Chondrocyte (in vitro differentiated cells): ENCODE results near the gene DAZAP1. TPM values are rescaled to one million over a fixed set of nuclear protein-coding genes. Genes with fewer than 3 reads are reported as not detected.

Source experiments
- DNase-seq: peaks from one replicate; pipeline ENCODE4 v3.0.0; 2021; ENCODE audit warnings: mixed read lengths, low spot score
- H3K27ac Mint-ChIP-seq: one replicate; pipeline ENCODE4 v1.8.0; 2021; ENCODE audit warnings: mild to moderate bottlenecking, moderate library complexity, mixed read lengths; ENCODE audit not compliant: unreplicated experiment
- H3K27me3 Mint-ChIP-seq: 2 replicates; pipeline ENCODE4 v1.8.0; 2021; ENCODE audit warnings: low read depth, mixed read lengths
- H3K36me3 Mint-ChIP-seq: 2 replicates; pipeline ENCODE4 v1.8.0; 2021; ENCODE audit warnings: low read depth, mixed read lengths
- H3K4me1 Mint-ChIP-seq: 2 replicates; pipeline ENCODE4 v1.8.0; 2021; ENCODE audit warnings: low read depth, mild to moderate bottlenecking, mixed read lengths
- H3K4me3 Mint-ChIP-seq: one replicate; pipeline ENCODE4 v1.8.0; 2021; ENCODE audit warnings: mild to moderate bottlenecking, moderate library complexity, mixed read lengths; ENCODE audit not compliant: unreplicated experiment
- H3K9me3 Mint-ChIP-seq: 2 replicates; pipeline ENCODE4 v1.8.0; 2021; ENCODE audit warnings: low read depth, mixed read lengths
- total RNA-seq: library from RNA; stranded (reverse); gene quantifications from 3 replicates; pipeline ENCODE4 v1.2.1, GENCODE V29; 2021
- TF ChIP-seq, protein P1 (sequence below): fragments of 200-600 bp; sonication (generic); IDR thresholded peaks from 2 replicates; pipeline ENCODE4 v1.5.0; 2021; ENCODE audit warnings: antibody characterized with exemption, mild to moderate bottlenecking, moderate library complexity

DAZAP1 gene
- total RNA-seq, 1 donor from 2014 or later, result 88.0 TPM

DNA sequence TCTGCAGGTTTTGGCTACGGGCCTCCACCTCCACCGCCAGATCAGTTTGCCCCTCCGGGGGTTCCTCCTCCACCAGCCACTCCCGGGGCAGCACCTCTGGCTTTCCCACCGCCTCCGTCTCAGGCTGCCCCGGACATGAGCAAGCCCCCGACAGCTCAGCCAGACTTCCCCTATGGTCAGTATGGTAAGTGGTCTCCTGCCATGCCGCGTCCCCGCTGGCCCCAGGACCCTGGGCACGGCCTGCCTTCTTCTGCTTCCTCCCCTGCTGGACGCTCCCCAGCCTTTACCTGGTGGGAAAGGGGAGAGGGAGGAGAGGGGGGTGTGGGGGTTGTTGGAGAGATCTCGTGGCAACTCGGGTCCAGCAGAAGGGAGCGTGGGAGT lies 25.1 kb downstream of the DAZAP1 start:
- Mint-ChIP-seq H3K36me3 (peaks cover 5% of the 10 kb centered on the region), H3K4me3 (no peak overlapping the region), H3K4me1 (no peaks in the 10 kb centered on the region), H3K27me3 (no peaks in the 10 kb centered on the region), H3K27ac (no peak overlapping the region), H3K9me3 (no peaks in the 10 kb centered on the region)
- TF ChIP-seq, protein P1, sequence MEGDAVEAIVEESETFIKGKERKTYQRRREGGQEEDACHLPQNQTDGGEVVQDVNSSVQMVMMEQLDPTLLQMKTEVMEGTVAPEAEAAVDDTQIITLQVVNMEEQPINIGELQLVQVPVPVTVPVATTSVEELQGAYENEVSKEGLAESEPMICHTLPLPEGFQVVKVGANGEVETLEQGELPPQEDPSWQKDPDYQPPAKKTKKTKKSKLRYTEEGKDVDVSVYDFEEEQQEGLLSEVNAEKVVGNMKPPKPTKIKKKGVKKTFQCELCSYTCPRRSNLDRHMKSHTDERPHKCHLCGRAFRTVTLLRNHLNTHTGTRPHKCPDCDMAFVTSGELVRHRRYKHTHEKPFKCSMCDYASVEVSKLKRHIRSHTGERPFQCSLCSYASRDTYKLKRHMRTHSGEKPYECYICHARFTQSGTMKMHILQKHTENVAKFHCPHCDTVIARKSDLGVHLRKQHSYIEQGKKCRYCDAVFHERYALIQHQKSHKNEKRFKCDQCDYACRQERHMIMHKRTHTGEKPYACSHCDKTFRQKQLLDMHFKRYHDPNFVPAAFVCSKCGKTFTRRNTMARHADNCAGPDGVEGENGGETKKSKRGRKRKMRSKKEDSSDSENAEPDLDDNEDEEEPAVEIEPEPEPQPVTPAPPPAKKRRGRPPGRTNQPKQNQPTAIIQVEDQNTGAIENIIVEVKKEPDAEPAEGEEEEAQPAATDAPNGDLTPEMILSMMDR, result no peak
- DNase-seq, result no peak

DNA sequence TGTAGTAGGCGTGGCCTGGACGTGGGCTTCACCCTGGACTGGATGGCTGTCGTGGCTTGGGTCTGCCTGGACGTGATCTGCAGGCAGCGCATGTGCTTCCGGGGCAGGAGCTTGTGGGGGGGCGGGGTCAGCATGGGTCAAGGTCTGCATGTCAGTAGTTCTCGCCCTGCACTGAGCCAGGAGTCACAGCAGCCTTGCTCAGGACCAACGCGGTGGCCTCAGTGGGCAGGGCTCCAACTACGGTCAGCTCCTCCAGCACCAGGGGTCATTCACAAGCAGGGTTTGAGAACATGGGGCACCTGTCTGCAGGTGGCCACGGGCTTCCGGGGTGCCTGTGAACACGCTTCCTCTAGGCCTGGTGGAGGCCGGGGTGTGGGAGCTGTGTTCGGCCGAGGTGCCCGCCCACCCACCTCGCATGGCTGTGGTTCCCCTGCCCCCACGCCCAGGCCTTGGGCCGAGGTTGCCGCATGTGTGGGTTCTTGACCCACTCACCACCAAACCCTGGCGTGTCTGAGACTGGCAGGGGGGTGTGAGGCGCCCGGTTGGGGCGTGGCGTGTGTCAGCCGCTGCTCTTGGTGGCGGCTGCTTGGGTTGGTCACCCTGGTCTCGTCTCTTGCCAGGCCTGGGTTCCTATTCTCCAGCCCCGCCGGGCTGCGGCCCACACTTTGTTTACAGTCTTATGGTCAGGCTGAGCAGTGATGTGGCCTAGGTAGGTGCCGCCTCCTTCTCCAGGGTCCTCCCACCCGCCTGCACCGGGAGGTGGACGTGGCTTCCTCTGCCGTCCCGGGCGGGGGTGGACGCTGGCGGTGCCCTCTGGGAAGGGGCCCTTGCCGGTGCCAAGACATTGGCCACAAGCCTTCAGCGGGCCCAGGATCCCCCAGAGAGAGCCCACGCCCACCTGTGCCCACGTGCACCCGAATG lies 26.0 kb downstream of the DAZAP1 start:
- Mint-ChIP-seq H3K9me3 (no peaks in the 10 kb centered on the region), H3K4me1 (peaks cover 5% of the 10 kb centered on the region), H3K27ac (no peak overlapping the region), H3K36me3 (peaks cover 5% of the 10 kb centered on the region), H3K27me3 (no peaks in the 10 kb centered on the region), H3K4me3 (no peak overlapping the region)
- no peak for DNase-seq
- TF ChIP-seq, protein P1, result no peak

DNA sequence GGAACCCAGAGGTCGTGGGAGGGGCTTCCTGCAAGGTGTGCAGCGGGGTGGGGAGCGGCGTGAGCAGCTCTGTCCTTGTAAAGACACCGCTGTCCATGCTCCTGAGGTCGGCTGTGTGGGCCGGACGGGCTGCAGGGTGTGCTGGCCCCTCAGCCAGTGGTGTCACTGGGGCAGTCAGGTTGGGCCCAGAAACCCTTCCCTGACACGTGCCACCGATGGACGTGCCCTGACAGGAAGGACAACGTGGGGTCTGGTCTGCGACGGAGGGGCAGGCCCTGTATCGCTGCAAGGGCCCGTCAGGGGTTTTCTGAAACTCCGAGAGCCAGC lies 26.6 kb downstream of the DAZAP1 start:
- H3K27ac Mint-ChIP-seq, result no peak overlapping the region
- peaks cover 6% of the 10 kb centered on the region for H3K4me1 Mint-ChIP-seq
- H3K36me3 Mint-ChIP-seq, result peaks cover 5% of the 10 kb centered on the region
- no peak overlapping the region for H3K4me3 Mint-ChIP-seq
- no peaks in the 10 kb centered on the region for H3K27me3 Mint-ChIP-seq
- TF ChIP-seq, protein P1, result no peak
- H3K9me3 Mint-ChIP-seq, result no peaks in the 10 kb centered on the region
- DNase-seq, result no peak

DNA sequence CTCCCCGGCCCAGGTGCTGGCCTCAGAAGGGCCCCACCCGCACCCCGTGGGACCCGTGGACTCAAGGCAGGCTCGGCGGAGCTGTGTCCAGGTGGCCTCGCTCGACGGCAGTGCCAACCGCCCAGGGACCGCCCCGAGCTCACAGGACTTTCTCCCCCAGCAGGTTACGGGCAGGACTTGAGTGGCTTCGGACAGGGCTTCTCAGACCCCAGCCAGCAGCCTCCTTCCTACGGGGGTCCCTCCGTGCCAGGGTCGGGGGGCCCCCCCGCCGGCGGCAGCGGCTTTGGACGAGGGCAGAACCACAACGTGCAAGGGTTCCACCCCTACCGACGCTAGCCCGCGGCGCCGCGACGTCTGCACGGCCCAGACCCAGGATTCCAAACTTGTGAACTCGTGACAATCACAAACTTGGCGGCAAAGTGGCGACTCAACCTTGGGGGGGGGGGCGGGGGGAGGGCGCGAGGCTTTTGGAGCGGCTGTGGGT lies 27.2 kb downstream of the DAZAP1 start:
- H3K4me1 Mint-ChIP-seq, result peaks cover 12% of the 10 kb centered on the region
- H3K4me3 Mint-ChIP-seq, result no peak overlapping the region
- H3K9me3 Mint-ChIP-seq, result no peaks in the 10 kb centered on the region
- TF ChIP-seq, protein P1, result no peak
- no peak for DNase-seq
- no peaks in the 10 kb centered on the region for H3K27me3 Mint-ChIP-seq
- peaks cover 5% of the 10 kb centered on the region for H3K36me3 Mint-ChIP-seq
- no peak overlapping the region for H3K27ac Mint-ChIP-seq

DNA sequence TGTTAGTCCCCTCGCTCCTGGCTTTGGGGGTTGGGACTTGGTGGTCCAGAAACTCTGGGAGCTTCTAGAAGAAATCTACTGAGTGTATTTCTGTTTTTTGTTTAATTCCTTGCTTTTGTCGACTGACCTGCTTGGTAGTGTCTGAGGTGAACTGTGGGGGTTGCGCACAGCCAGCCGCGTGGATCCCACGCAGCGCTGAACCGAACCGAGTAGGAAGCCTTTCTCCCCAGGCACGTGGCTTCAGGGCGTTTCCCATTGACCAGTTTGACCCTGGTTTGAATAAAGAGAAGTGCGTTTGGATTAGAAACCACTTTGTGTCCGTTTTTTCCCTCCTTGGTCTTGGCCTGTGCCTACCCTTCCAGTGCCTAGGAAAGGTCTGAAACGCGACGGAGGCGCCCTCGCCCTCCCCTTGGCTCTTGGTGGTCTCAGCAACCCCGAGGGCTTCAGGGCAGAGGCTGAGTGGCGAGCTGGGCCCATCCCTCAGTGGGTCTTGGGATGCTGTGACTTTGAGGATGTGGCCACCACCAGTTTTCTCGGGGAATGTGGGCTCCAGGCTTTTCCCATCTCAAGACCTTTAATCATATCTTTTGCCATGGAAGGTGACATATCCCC lies 28.1 kb downstream of the DAZAP1 start:
- Mint-ChIP-seq H3K4me3 (no peak overlapping the region), H3K36me3 (peaks cover 8% of the 10 kb centered on the region), H3K4me1 (peaks cover 19% of the 10 kb centered on the region), H3K9me3 (no peaks in the 10 kb centered on the region), H3K27ac (no peak overlapping the region), H3K27me3 (no peaks in the 10 kb centered on the region)
- TF ChIP-seq, protein P1, result no peak
- no peak for DNase-seq
